Ecto neural progenitor cell (in vitro differentiated cells): ENCODE measurements around the gene USF2.
"Not testable (repeated sequence)": the region's sequence is repeated elsewhere in the genome, so short reads cannot be mapped to it uniquely, and the experiment has no call there.

Experiments used
- DNase-seq: peaks from one replicate; pipeline ENCODE4 v3.0.0-alpha.2; 2018; ENCODE audit warnings: low spot score

USF2 gene, protein sequence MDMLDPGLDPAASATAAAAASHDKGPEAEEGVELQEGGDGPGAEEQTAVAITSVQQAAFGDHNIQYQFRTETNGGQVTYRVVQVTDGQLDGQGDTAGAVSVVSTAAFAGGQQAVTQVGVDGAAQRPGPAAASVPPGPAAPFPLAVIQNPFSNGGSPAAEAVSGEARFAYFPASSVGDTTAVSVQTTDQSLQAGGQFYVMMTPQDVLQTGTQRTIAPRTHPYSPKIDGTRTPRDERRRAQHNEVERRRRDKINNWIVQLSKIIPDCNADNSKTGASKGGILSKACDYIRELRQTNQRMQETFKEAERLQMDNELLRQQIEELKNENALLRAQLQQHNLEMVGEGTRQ

DNA sequence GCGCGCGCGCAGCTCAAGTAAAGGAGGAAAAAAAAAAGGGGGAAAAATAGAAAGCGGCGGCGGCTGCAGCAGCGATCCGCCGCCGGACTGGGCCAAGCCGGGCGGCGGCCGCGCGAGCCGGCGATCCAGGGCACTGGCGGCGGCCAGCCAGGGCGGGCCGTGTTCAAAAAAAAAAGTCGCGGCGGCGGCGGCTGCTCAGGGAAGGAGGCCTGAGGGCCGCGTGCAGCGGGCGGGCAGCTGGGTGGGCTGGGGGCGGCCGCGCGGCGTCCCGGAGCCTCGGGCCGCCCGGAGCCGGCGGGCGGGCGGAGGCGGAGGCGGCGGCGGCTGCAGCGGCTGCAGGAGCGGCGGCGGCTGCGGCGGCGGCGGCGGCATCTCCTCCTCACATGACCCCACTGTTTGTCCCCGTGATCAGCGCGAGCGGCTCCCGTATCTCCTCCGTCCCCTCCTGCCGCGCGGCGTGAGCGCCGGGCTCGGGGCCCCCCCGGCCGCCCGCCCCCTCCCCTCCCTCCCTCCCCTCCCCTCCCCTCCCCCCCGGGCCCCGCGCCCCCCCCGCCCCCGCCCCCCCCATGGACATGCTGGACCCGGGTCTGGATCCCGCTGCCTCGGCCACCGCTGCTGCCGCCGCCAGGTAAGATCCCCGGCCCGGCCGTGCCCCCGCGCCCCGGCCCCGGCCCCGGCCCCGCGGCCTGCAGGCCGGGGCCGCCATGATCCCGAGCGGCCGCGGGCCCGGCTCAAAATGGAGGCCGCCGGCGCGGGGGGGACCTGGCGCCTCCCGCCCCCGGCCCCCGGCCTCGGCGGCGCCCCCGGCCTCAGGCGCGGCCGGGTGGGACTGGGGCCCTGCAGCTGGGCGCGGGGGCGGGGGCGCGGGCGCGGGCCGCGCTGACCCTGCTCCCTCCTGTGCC lies at the start of gene USF2:
USF2 (plus strand) TSS at position 427 of the 902 bp plus-strand sequence; CDS start at position 567, 140 bp downstream.
- peak; percentile 83 for DNase-seq

DNA sequence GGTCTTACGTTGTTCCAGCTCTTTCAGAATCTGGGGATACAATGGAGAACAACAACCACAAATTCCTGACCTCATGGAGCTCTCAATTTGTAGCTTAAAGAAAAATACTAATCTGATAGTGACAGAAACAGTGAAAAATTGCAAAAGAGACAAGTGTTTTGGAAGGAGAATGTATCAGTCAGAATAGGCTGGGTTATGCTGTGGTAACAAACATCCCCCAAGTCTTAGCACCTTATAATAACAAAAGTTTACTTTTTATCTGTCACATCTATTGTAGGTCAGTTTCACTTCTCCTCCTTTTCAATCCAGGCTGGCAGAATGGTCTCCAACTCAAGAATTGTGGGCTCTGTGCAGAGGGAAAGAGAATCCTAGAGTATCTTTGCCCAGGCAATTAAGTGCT lies 49.8 kb upstream of the USF2 start:
- DNase-seq: no peak

DNA sequence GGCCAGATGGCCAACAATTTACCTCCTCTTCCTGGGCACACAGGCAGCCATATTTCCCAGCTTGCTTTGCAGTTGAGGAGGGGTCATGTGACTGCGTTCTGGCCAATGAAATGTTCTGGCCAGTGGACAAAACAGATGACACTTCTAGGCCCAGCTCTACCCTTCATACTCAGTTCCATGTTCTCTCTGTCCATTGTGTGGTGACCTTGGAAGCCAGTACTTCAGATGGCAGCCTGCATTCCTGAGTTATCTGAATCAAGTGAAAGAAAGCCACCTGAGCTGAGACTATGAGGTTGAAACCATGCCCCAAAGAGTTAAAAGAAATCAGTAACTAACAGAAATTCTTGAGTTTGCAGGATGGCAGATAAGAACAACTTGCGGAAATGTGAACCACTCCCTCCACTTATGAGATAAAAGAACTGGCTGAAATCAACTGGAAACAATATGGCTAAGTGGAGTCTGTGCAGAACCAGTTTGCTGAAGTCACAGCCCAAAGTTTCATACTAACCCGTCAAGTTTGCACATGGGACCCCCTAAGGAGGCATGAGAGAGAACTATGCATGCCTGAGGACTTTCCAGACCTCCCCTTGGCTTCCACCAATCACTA lies 48.3 kb upstream of the USF2 start:
- peak; percentile 27 for DNase-seq

DNA sequence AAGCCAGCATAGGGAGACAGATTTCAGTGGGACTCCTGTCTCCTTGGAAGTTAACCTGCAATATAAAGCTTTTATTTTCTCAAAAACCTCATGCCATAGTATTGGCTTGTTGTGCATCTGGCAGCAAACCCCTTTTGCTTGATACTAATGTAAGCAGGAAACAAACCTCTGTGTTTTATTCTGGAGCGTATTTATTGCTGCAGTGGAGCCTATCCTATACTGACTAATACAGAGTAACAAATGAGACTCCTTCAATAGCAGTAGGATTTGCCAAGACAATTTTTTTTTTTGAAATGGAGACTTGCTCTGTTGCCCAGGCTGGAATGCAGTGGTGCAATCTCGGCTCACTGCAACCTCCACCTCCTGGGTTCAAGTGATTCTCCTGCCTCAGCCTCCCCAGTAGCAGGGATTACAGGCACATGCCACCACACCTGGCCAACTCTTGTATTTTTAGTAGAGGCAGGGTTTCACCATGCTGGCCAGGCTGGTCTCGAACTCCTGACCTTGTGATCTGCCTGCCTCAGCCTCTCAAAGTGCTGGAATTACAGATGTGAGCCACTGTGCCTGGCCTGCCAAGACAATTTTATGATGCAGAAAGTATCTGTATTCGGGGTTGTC lies 47.7 kb upstream of the USF2 start:
- peak; percentile 16 for DNase-seq

DNA sequence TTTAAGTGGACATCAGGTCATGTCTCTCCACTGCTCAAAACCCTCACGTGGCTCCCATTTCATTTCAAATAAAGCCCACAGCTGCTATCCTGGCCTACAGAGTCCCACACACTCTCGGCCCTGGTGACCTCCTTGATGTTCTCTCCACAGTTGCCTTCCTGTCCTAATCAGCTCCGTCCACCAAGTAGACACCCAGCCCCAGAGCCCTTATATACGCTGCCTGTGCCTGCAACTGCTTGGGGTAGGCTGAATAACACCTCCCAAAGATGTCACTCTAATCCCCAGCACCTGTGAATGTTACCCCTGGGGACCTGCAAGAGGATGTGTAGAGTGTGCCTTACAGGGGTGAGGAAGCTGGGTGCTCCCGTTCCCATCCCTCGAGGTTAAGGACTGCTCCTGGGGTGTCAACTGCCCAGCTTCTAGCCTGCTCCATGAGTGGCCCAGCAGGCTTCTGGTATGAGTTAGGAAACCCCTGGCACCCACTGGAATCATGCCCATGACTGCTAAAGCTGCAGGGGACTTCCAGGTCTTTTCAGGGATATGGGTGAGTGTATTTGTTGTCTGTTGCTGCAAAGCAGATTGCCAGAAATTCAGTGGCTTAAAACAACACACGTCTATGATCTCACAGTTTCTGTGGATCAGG lies 46.3 kb upstream of the USF2 start:
- peak; percentile 26 for DNase-seq

DNA sequence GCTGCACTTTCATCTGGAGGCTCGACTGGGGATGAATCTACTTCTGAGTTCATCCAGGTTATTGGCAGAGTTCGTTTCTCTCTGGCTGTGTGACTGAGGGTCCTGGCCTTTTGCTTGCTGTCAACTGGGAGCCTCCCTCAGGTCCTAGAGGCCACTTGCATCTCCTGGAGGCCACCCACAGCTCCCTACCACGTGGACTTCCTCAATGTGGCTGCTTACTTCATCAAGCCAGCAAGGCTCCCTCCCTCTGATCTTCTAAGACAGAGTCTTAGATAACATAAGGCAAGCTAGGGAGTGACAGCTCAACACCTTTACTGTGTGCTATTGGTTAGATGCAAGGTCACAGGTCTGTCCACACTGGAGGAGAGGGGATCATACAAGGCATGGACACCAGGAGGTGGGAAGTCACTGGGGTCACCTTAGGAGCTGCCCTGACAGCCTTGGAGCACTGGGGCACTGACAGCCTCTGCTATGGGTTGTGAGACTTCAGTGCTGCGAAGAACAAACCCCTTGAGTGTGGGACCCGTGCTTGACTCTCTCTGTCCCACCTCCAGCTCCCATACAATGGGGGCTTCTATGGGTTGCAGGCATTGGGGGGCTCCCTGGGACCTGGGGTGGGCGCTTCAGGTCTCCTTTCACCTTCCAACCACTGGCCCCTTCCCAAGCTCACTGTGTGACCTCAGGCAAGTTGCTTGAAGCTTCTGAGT lies 45.5 kb upstream of the USF2 start:
- no peak for DNase-seq

DNA sequence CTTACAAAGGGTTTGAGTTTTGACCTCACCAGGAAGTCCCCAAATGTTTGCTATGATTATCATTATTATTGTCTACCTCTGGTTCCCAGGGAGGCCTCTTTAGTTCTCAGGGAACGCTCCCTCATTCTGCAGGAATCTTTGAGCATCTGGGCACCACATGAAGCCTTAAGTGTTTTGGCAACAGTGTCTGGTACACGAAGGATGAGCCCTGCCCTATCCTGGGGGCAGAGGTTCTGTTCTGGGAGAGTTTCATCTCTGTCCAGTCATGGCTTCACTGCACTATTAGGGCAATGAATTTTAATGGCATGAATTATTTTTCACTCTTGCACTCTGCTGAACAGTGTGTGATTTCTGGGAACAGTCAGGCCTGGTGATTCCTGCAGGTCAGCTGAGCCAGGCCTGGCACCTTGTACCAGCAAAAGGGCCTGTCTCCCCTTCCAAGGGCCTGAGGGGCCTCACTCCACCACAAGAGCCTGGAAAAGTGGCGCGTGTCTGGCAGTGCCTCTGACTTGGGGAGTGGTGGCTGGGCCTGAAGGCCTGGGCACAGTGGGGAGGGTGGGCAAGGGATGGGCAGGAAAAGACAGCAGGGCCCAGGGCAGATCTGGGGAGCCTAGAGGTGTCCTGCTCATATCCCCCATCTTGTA lies 44.8 kb upstream of the USF2 start:
- no peak for DNase-seq

DNA sequence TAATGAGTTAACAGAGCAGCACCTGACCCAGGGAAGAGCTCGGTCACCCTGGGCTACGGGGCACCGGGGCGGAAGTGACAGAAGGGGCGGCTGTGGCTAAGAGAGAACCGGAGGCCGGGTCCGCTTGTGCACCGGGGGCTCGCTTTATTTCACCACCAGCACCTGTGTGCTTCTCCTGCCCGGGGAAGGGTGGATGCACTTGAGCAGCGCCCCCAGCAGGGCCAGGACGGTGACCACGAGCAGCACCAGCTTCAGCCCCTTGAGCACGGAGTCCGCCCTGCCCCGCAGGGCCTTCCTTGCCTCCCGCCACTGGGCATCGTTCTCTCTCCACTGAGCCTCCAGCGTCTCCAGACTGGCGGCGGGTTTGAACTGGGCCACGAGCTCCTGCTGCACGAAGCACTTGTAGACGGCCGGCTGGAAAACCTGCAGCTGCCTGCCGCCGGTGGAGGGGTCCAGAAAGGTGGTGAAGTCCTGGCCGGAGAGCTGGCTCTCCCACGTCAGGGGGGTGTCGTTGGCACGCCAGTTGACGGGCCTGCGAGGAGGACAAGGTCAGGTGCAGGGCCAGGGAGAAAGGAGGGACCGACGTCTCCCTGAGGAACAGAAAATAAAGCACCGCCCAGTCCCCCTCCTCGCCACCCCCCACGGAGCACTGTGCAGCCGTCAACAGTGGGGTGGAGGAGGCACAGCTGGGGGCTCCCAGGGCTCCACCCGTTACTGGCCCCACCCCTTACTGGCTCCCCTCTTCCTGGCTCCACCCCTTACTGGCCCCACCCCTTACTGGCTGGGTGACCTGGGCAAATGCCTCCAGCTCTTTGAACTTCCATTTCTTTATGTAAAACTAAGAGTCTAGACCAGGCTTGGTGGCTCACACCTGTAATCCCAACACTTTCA lies 43.8 kb upstream of the USF2 start:
- DNase-seq: peak; percentile 46

DNA sequence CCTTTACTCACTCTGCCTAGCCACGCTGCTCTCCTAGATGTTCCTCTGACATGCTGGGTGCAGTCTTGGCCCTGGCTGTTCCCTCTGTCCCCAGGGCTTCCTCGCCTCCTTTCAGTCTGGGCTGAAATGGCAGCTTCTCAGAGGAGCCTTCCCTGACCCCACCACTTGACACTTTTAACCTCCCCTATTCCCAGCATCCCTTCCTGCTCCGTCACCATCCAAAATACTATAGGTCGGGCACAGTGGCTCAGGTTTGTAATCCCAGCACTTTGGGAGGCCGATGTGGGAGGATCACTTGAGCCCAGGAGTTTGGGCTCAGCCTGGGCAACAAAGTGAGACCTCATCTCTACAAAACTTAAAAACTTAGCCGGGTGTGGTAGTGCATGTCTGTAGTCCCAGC lies 42.8 kb upstream of the USF2 start:
- peak; percentile 31 for DNase-seq

DNA sequence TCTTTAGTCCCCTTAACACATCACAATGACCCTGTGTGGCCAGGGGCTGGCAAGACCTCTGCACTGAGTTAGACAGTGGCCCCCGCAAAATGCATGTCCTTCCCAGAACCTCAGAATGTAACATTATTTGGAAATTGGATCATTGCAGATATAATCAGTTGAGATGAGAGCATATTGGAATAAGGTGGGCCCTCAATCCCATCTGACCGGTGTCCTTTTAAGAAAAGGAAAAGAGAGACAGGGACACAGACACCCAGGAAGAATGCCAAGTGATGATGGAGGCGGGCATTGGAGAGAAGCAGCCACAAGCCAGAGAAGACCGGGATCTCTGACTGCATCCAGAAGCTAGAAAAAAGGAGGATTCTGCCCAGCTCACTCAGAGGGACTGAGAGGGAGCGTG lies 42.0 kb upstream of the USF2 start:
- DNase-seq: peak; percentile 20

DNA sequence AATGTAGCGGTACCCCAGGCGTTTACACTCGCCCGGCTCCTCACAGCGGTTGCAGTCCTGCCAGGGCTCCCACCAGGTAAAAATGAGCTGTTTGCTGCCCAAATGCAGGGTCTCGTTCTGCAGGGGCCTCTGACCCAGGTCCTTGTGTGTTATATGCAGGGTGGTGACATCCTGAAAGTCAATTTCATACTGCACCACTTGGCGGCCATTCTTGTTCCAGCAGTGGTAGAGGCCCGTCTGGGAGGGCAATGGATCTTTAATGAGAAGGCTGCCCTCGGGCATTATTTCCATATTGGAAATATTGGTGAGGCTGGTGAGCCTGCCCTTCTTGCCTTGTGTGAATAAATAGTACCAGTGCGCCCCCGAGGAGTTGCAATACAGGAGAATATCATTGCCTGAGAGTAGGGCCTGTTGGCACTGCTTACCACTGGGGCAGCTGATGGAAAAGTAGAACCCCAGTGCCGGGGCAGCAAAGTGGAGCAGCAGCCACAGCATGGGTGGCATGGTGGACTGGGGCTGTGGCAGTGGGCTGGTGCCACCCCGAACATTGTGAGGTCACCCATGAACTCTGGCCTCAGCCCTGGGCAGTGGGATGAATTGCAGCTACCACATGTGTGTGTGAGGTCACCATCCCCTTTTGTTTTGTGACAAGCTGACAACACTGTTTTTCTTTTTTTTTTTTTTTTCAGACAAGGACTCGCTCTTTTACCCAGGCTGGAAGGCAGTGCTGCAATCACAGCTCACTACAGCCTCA lies 40.4 kb upstream of the USF2 start, which contains the start of gene FAM187B:
FAM187B (minus strand) TSS at position 563 of the 754 bp plus-strand sequence; CDS start at position 504, 59 bp downstream.
- peak; percentile 39 for DNase-seq

DNA sequence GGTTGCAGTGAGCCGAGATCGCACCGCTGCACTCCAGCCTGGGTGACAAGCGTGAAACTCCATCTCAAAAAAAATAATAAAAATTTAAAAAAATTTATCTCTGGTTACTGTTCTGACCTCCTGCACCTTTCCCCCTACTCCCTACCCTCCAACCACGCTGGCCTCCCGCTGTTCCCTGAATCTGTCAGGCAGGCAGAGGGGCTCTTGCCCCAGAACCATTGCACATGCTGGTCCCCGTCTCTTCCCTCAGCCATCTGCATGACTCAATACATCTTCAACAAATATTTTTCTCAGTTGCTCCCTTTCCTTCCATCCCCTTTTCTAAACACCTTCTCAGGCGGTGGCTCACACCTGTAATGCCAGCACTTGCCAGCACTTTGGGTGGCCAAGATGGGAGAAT lies 39.2 kb upstream of the USF2 start:
- peak; percentile 14 for DNase-seq

DNA sequence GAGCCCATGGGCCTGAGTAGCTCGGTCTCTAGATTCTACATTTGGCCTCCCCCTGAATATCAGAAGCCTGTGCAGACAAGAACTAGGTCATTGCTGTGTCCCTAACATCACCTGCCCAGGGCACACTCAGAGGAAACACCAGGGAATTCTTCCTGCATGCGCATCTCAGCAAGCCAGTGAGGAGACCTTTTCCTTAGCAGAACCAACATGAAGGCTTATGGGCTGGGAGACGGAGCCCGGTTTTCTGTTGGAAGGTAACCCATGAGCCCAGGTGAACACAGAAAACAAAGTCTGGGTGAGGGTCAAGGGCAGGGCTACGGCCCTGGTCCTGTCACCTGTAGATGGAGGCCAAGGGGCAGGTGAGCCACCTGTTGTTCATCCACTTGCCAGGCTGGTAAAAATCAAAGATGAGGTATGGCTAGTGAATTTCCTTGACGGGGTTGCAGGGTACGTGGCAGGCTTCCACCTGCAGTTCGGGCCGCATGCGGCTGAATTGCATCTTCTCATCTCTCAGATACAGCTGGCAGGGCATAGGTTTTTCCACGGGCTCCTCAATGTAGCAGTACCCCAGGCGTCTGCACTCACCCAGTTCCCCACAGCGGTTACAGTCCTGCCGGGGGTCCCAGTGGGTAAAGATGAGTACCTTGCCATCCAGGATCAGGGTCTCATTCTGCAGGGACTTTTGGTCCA lies 36.7 kb upstream of the USF2 start:
- DNase-seq: peak; percentile 14

DNA sequence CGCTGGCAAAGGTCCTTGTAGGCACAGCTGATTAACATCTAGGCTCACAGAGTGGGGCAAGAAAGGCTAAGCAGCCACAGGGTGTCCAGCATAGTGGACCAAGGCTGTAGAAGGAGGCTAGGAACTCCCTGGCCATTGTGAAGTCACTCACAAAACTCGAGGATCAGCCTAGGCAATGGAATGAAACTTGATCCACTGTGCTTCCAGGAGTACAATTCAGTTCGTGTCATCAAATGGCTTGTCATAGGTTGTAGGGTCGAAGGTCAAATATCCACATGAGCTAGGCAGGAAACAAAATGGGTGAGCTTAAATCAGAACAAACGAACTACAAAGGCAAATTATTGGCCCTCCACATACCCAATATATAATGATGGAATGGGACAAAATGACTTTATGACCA lies 35.9 kb upstream of the USF2 start:
- DNase-seq: no peak

DNA sequence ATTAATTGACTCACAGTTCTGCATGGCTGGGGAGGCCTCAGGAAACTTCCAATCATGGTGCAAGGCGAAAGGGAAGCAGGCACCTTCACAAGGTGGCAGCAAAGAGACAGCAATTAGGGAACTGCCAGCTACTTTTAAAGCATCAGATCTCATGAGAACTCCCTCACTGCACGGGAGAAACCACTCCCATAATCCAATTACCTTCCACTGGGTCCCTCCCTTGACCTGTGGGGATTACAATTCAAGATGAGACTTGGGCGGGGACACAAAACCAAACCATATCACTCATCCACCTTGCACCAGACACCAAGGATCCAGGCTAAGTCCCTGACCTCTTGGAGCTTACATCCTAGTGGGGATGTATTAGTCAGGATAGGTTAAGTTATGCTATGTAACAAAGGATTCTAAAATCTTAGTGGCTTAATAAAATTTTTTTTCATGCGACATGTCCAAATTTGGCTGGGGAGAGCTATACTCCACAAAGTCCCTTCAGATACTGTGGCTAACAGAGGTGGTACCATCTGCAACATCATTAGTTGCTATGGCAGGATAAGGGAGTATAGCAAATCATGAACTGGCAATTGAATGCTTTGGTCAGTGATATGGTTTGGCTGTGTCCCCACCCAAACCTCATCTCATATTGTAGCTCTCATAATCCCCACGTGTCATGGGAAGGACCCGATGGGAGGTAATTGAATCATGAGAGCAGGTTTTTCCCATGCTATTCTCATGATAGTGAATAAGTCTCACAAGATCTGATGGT lies 31.9 kb upstream of the USF2 start:
- DNase-seq: no peak

DNA sequence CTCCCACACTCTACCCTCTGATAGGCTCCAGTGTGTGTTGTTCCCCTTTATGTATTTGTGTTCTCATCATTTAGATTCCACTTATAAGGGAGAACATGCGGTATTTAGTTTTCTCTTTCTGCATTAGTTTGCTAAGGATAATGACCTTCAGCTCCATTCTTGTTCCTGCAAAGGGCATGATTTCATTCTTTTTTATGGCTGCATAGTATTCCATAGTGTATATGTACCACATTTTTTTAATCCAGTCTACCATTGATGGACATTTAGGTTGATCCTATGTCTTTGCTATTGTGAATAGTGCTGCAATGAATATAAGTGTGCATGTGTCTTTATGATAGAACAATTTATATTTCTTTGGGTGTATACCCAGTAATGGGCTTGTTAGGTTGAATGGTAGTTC lies 29.2 kb upstream of the USF2 start:
- not testable (repeated sequence) for DNase-seq

DNA sequence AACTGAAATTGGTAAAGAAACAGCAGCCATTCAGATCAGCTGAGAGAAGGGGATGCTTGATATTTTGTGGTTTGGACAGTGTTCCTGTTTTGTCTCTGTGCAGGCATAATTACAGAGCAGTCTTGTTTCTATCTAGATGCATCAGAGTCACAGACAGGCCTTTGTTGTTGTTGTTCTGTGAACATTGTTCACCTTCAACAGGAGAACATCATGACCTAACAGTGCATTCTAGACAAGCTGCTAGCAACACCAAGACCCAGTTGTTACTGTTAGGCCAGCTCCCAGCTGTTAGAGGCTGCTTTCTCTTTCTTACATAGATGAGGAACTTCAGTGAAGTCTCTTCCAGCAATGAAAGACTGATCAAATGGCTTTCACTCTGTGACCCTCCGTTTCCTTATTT lies 28.4 kb upstream of the USF2 start:
- no peak for DNase-seq
